Heart right ventricle (tissue), 12 donors: ENCODE results near the gene TOE1. TPM values are rescaled to one million over a fixed set of nuclear protein-coding genes. Genes with fewer than 3 reads are reported as not detected.

Experiments
- polyA plus RNA-seq, 2 donors: library from polyadenylated mRNA; stranded (reverse); fragments of 200-250 nt; gene quantifications; one replicate each; pipeline ENCODE4 v1.2.3, GENCODE V29; 2013
- total RNA-seq, 10 donors: library from RNA; stranded (reverse); fragmentation: NEBNext Ultra II Directional in 3 of 10; extraction: Animal tissue kit (Norgen Biotek cat#: 25700) in 3 of 10; gene quantifications; one replicate each; pipeline versions ENCODE4 v1.2.1 to v1.2.4, GENCODE V29; 2021 to 2023
- donor health status: ischemic (EF 13 %, LVEDD 7.1; RV severe dilation, severe dysfunction).
- donor health status: healthy with polysubstance abuse.
- donor health status: DM: no; HTN: yes; CAD: no.
- donor health status: DM: no; HTN: no; CAD: no.
- donor health status: ischemic (EF 25% LVEDD 6.9; RV normal size, moderate dysfunction).
- donor health status: ischemic (EF 25% LVEDD 5.7; RV mildly dilated, moderate dysfunction).
- donor health status: healthy.
- donor health status: nonischemic (EF 11% LVEDD 7.7; RV severe dilation, severe dysfunction).
- donor health status: DM: yes; HTN: yes; CAD: no.
- donor health status: PGD.
- donor health status: ischemic (EF 29% LVEDD 5.4; RV normal size, mild dysfunction).
- donor health status: nonischemic (EF 23%, LVEDD 6.1; RV moderate dilation, normal function).

The TOE1 gene
- total and polyA plus RNA-seq, 12 donors: 2.7 to 6.6 (median 4.1) TPM

Other genes with a start within 250 kb of the TOE1 start
- 1 to 10 TPM in 4 of 10 donors, under 1 TPM in 6; 0.30 to 1.7 (median 0.81) TPM for gene ZSWIM5, start 133.6 kb upstream of the TOE1 start, total RNA-seq
- gene ZSWIM5, start 133.6 kb upstream of the TOE1 start, polyA plus RNA-seq: under 1 TPM; 0.22 to 0.25 TPM
- gene HPDL, start 13.3 kb upstream of the TOE1 start, total RNA-seq: under 1 TPM in 3 of 10 donors, not detected in 7; 0.17 to 0.45 (median 0.30) TPM
- gene HPDL, start 13.3 kb upstream of the TOE1 start, polyA plus RNA-seq: under 1 TPM; 0.37 to 0.62 TPM
- 10 to 100 TPM in 1 of 10 donors, 1 to 10 TPM in 9; 6.0 to 10.2 (median 8.9) TPM for gene MUTYH, start 270 bp downstream of the TOE1 start, total RNA-seq
- 10 to 100 TPM in 1 of 2 donors, 1 to 10 TPM in 1; 9.9 to 20.3 TPM for gene MUTYH, start 270 bp downstream of the TOE1 start, polyA plus RNA-seq
- gene TESK2, start 151.0 kb downstream of the TOE1 start, total RNA-seq: 1 to 10 TPM in 8 of 10 donors, under 1 TPM in 2; 0.77 to 2.6 (median 1.3) TPM
- 1 to 10 TPM in 1 of 2 donors, under 1 TPM in 1; 0.95 to 1.2 TPM for gene TESK2, start 151.0 kb downstream of the TOE1 start, polyA plus RNA-seq
- gene CCDC163, start 159.9 kb downstream of the TOE1 start, total RNA-seq: 1 to 10 TPM in 3 of 10 donors, under 1 TPM in 6, not detected in 1; 0.31 to 3.1 (median 0.59) TPM
- 1 to 10 TPM in 1 of 2 donors, under 1 TPM in 1; 0.37 to 1.9 TPM for gene CCDC163, start 159.9 kb downstream of the TOE1 start, polyA plus RNA-seq
- 10 to 100 TPM in 9 of 10 donors, 1 to 10 TPM in 1; 7.8 to 24.6 (median 18.9) TPM for gene MMACHC, start 160.1 kb downstream of the TOE1 start, total RNA-seq
- 10 to 100 TPM in 1 of 2 donors, 1 to 10 TPM in 1; 3.6 to 12.7 TPM for gene MMACHC, start 160.1 kb downstream of the TOE1 start, polyA plus RNA-seq
- gene PRDX1, start 181.7 kb downstream of the TOE1 start, total RNA-seq: 100 to 1,000 TPM; 212 to 421 (median 289) TPM
- gene PRDX1, start 181.7 kb downstream of the TOE1 start, polyA plus RNA-seq: 100 to 1,000 TPM; 377 to 610 TPM
- 10 to 100 TPM; 38.0 to 88.2 (median 44.3) TPM for gene AKR1A1, start 210.7 kb downstream of the TOE1 start, total RNA-seq
- 10 to 100 TPM; 67.4 to 91.8 TPM for gene AKR1A1, start 210.7 kb downstream of the TOE1 start, polyA plus RNA-seq
- gene NASP, start 243.9 kb downstream of the TOE1 start, total RNA-seq: 10 to 100 TPM; 26.6 to 49.1 (median 30.3) TPM
- gene NASP, start 243.9 kb downstream of the TOE1 start, polyA plus RNA-seq: 100 to 1,000 TPM in 1 of 2 donors, 10 to 100 TPM in 1; 67.6 to 127 TPM